Esophagus squamous epithelium (tissue), 5 donors: ENCODE measurements around the gene ATRAID. TPM values are rescaled to one million over a fixed set of nuclear protein-coding genes. Genes with fewer than 3 reads are reported as not detected.

ENCODE experiments used
- DNase-seq: peaks from one replicate; lab custom pipeline; 2025; lab: John Stamatoyannopoulos, UW
- H3K27ac ChIP-seq, 4 donors: fragments of 200-600 bp; sonication (generic); one replicate each; pipeline ENCODE4 v1.5.1; 2016 to 2019; ENCODE audit warnings: mild to moderate bottlenecking in 1 of 4
- H3K27me3 ChIP-seq, 4 donors: fragments of 200-600 bp; sonication (generic); 1 replicate in 3 of 4; 2 replicates in 1 of 4; pipeline versions ENCODE4 v1.5.1 to v1.6.0; 2017 to 2021; ENCODE audit warnings: antibody characterized with exemption in 1 of 4
- H3K36me3 ChIP-seq, 3 donors: fragments of 200-600 bp; sonication (generic); one replicate each; pipeline ENCODE4 v1.5.1; 2016 to 2019
- H3K4me1 ChIP-seq, 3 donors: fragments of 200-600 bp; sonication (generic); one replicate each; pipeline ENCODE4 v1.5.1; 2017 to 2019
- H3K4me3 ChIP-seq, 4 donors: fragments of 200-600 bp; sonication (generic); 1 replicate in 3 of 4; 2 replicates in 1 of 4; pipeline ENCODE4 v1.5.1; 2016 to 2019; ENCODE audit warnings: mild to moderate bottlenecking in 2 of 4, moderate library complexity in 1 of 4
- H3K9me3 ChIP-seq, 3 donors: fragments of 200-600 bp; sonication (generic); one replicate each; pipeline ENCODE4 v1.5.1; 2016 to 2019
- CTCF ChIP-seq, 6 experiments: fragments of 450-650 bp in 4 of 6; fragments of 200-600 bp in 2 of 6; sonication (generic) in 2 of 6; IDR thresholded peaks; one replicate each; pipeline ENCODE4 v1.5.1; 2016 to 2019; ENCODE audit warnings: antibody characterized with exemption in 6 of 6, mild to moderate bottlenecking in 4 of 6, moderate library complexity in 4 of 6
- POLR2A ChIP-seq, 4 donors: fragments of 450-650 bp; IDR thresholded peaks; one replicate each; pipeline ENCODE4 v1.6.1; 2017; ENCODE audit warnings: antibody characterized with exemption in 4 of 4, mild to moderate bottlenecking in 4 of 4, moderate library complexity in 3 of 4
- WGBS, 2 donors: methylation state at CpG; one replicate each; pipeline ENCODE4 v1.1.5; 2018; 5-methylcytosine and 5-hydroxymethylcytosine counted together
- intact Hi-C: fragments of 100-400 bp; cut with DNase I; formaldehyde crosslinking; loops from one replicate; pipeline ENCODE4 v1.15.0; 2022
- total RNA-seq, 4 donors: library from RNA; depleted of rRNA; stranded (reverse); fragments of >200 nt; gene quantifications; one replicate each; pipeline ENCODE4 v1.1.0, GENCODE V29; 2016
- donor health status: DM: yes; HTN: yes; CAD: no.

The ATRAID gene
- total RNA-seq, 4 donors from 2014 or later: 57.1 to 124 (median 91.0) TPM

GRCh38 chr2:27217173-27218121, 5.6 kb downstream of the ATRAID start, which contains the start of gene CAD:
Gene CAD (plus strand): TSS chr2:27217369. CDS start chr2:27217552, 183 bp downstream.
- H3K4me1 ChIP-seq: peaks cover 13 to 36% (median 23%) of the 10 kb centered on the region in 3 donors
- H3K27ac ChIP-seq: peak within 1 kb of the TSS; percentile 74 to 85 (median 81)
- H3K9me3 ChIP-seq: no peaks in the 10 kb centered on the region
- DNase-seq: no peak
- H3K4me3 ChIP-seq: peak within 1 kb of the TSS; percentile 50 to 72 (median 68)
- intact Hi-C loops: no loop called here
- H3K27me3 ChIP-seq: no peaks in the 10 kb centered on the region
- TF ChIP-seq CTCF (IDR thresholded peaks at IDR 0.05) (peak in 3 of 6 experiments; percentile 9 to 40 (median 16)), POLR2A (IDR thresholded peaks at IDR 0.05) (no peak)
- H3K36me3 ChIP-seq: peaks cover 0 to 45% (median 5%) of the 10 kb centered on the region in 3 donors
- WGBS, 2 donors: 1% methylated on average over 17 to 32 of the region's 72 CpGs

DNA sequence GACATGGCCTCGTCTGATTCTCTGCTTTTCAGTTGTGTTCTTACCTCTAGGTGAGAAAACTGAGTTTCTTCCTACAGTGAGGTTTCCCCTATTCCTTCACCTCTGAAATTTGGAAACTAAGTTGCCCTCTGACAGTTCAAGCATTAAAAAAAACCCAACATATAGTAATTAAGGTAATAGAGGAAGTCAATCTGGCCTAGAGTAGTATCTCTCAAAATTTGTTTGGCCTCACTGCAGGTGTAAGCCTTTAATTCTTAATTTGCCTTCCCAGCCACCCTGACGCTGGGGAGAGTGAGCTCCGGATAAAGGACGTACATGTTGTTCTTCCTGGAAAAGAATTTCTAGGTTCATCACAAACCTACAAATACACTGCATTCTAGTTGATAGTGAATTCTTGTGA, 6.8 kb downstream of the ATRAID start:
- H3K9me3 ChIP-seq: no peaks in the 10 kb centered on the region
- H3K27ac ChIP-seq: no peak overlapping the region
- H3K4me1 ChIP-seq: peaks cover 6 to 27% (median 17%) of the 10 kb centered on the region in 3 donors
- peaks cover 0 to 57% (median 13%) of the 10 kb centered on the region in 3 donors for H3K36me3 ChIP-seq
- H3K4me3 ChIP-seq: peak overlapping the region in 1 of 4 donors; percentile 72
- no peak for TF ChIP-seq POLR2A (IDR thresholded peaks at IDR 0.05)
- TF ChIP-seq CTCF (IDR thresholded peaks at IDR 0.05): no peak
- no peaks in the 10 kb centered on the region for H3K27me3 ChIP-seq
- intact Hi-C loops: no loop called here
- 77 to 88% methylated on average over 4 of the region's 4 CpGs for WGBS, 2 donors
- DNase-seq: no peak

GRCh38 chr2:27219091-27219490, 7.2 kb downstream of the ATRAID start:
- TF ChIP-seq CTCF (IDR thresholded peaks at IDR 0.05) (no peak), POLR2A (IDR thresholded peaks at IDR 0.05) (no peak)
- DNase-seq: no peak
- peaks cover 6 to 23% (median 15%) of the 10 kb centered on the region in 3 donors for H3K4me1 ChIP-seq
- intact Hi-C loops: no loop called here
- no peaks in the 10 kb centered on the region for H3K27me3 ChIP-seq
- H3K4me3 ChIP-seq: no peak overlapping the region
- H3K36me3 ChIP-seq: peaks cover 3 to 61% (median 17%) of the 10 kb centered on the region in 3 donors
- no peaks in the 10 kb centered on the region for H3K9me3 ChIP-seq
- no peak overlapping the region for H3K27ac ChIP-seq
- 74 to 82% methylated on average over 2 of the region's 2 CpGs for WGBS, 2 donors

- H3K27ac ChIP-seq: no peak overlapping the region
- TF ChIP-seq POLR2A (IDR thresholded peaks at IDR 0.05) (no peak), CTCF (IDR thresholded peaks at IDR 0.05) (no peak)
- no peak overlapping the region for H3K4me3 ChIP-seq
- H3K4me1 ChIP-seq: peaks cover 6 to 23% (median 15%) of the 10 kb centered on the region in 3 donors
- H3K9me3 ChIP-seq: no peaks in the 10 kb centered on the region
- intact Hi-C loops: no loop called here
- H3K27me3 ChIP-seq: no peaks in the 10 kb centered on the region
- WGBS, 2 donors: 92 to 95% methylated on average over 7 of the region's 7 CpGs
- DNase-seq: no peak
- peaks cover 10 to 70% (median 27%) of the 10 kb centered on the region in 3 donors for H3K36me3 ChIP-seq
These were observed 8.2 kb downstream of the ATRAID start for GRCh38 chr2:27220091-27220490.

GRCh38 chr2:27221166-27221565, 9.3 kb downstream of the ATRAID start:
- TF ChIP-seq CTCF (IDR thresholded peaks at IDR 0.05) (no peak), POLR2A (IDR thresholded peaks at IDR 0.05) (no peak)
- Histone ChIP-seq H3K27me3 (no peaks in the 10 kb centered on the region), H3K4me1 (peaks cover 6 to 23% (median 15%) of the 10 kb centered on the region in 3 donors), H3K27ac (no peak overlapping the region), H3K4me3 (no peak overlapping the region), H3K9me3 (no peaks in the 10 kb centered on the region), H3K36me3 (peaks cover 17 to 72% (median 36%) of the 10 kb centered on the region in 3 donors)
- intact Hi-C loops: no loop called here
- no peak for DNase-seq
- 49 to 84% methylated on average over 3 of the region's 3 CpGs for WGBS, 2 donors
